Activated T-helper 1 cell treated with anti-CD3 and anti-CD28 coated beads, Interleukin-12 subunit alpha, Interleukin-12 subunit beta, Interleukin-2, Interleukin-4 antibody, amounts not matched to agents 30 ng/mL and 10 ng/mL and 1 ng/mL, durations not matched to agents 14 hours and 24 hours and 36 hours (primary cell): Measurements from ENCODE around the gene RMND1. TPM values are rescaled to one million over a fixed set of nuclear protein-coding genes. Genes with fewer than 3 reads are reported as not detected.
A peak's percentile ranks its signal among the peaks of the same experiment; 100 is the strongest.

ENCODE experiments used
- DNase-seq: peaks from one replicate; pipeline ENCODE4 v3.0.0; 2021; ENCODE audit warnings: low spot score
- H3K27ac Mint-ChIP-seq: one replicate; pipeline ENCODE4 v1.8.0; 2021; ENCODE audit warnings: mild to moderate bottlenecking, mixed read lengths
- H3K27me3 Mint-ChIP-seq: one replicate; pipeline ENCODE4 v1.8.0; 2022; ENCODE audit warnings: mild to moderate bottlenecking, moderate library complexity, mixed read lengths; ENCODE audit not compliant: insufficient read depth
- H3K36me3 Mint-ChIP-seq: one replicate; pipeline ENCODE4 v1.8.0; 2021; ENCODE audit warnings: low read depth, mixed read lengths
- H3K4me1 Mint-ChIP-seq: one replicate; pipeline ENCODE4 v1.8.0; 2021; ENCODE audit warnings: low read depth, mixed read lengths
- H3K4me3 Mint-ChIP-seq: one replicate; pipeline ENCODE4 v1.8.0; 2021; ENCODE audit warnings: mild to moderate bottlenecking, moderate library complexity, mixed read lengths
- H3K9me3 Mint-ChIP-seq: one replicate; pipeline ENCODE4 v1.8.0; 2021; ENCODE audit warnings: mixed read lengths
- intact Hi-C: fragments of 100-400 bp; cut with micrococcal nuclease; formaldehyde crosslinking; loops from one replicate; pipeline ENCODE4 v1.15.1; 2024
- total RNA-seq: library from RNA; stranded (reverse); gene quantifications from 2 replicates; pipeline ENCODE4 v1.2.3, GENCODE V29; 2022

Gene RMND1
- total RNA-seq, 1 donor from 2014 or later: 20.5 TPM

DNA sequence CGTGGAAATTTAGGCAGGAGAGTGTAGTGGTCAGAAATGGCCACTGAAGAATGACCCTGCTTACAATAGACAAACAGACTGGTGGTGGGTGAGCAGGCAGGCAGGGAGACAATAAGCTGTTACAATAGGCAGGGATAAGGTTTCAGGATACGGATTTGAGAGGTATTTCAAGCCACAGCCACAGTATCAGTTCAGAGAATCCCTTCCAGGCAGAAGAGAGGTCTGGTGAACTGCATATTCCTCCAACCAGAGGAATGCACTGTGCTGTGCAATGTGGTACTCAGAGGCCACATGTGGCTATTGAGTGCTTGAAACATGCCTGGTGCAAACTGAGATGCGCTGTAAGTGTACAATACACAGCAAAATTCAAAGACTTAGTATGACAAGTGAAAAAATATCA is 20.6 kb downstream of the RMND1 start:
- intact Hi-C loops: no loop called here
- H3K4me3 Mint-ChIP-seq: no peak overlapping the region
- H3K36me3 Mint-ChIP-seq: peaks cover 24% of the 10 kb centered on the region
- no peak overlapping the region for H3K27ac Mint-ChIP-seq
- peaks cover 2% of the 10 kb centered on the region for H3K4me1 Mint-ChIP-seq
- H3K9me3 Mint-ChIP-seq: no peaks in the 10 kb centered on the region
- DNase-seq: no peak
- no peaks in the 10 kb centered on the region for H3K27me3 Mint-ChIP-seq

DNA sequence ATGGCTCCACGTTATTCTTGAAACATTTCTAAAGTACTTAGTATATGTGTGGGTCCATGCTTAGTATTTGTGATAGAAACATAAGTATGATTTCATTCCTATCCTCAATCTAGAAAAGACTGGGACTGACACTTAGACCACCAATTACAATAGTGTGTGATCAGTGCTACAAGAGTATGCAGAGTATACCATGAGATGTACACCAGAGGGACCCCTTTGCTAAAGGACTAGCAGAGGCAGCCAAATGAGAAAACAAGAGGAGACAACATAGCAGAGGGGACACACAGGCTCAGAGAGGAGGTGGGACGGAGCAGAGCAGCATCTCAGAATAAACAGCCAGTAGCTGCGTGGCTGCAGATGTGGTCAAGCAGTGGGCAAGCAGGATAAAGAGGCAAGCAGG is 21.0 kb downstream of the RMND1 start:
- no peak for DNase-seq
- H3K27ac Mint-ChIP-seq: no peak overlapping the region
- peaks cover 27% of the 10 kb centered on the region for H3K36me3 Mint-ChIP-seq
- H3K4me1 Mint-ChIP-seq: no peaks in the 10 kb centered on the region
- H3K9me3 Mint-ChIP-seq: no peaks in the 10 kb centered on the region
- intact Hi-C loops: no loop called here
- no peak overlapping the region for H3K4me3 Mint-ChIP-seq
- no peaks in the 10 kb centered on the region for H3K27me3 Mint-ChIP-seq

DNA sequence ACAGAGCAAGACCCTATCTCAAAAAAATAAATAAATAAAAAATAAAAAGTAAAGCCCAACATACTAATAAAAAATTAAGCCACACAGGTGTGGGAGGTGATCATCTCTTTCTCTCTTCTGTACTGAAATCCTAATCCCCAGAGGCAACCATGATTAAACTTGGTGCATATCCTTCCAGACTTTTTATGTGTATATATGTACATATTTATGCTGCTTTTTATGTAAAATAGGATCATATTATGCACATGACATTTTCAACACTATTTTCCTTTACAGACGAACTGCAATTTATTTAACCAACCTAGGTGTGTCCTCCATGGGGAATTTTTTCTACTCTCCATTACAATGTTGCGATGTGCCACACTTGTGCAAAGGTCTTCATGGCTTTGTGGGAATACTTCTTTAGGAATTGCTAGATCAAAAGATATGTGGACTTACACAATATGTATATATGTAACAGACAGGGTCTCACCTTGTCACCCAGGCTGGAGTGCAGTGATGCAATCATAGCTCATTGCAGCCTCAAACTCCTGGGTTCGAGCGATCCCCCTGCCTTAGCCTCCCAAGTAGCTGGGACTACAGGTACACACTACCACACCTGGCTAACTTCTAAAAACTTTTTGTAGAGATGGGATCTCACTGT is 23.7 kb downstream of the RMND1 start:
- intact Hi-C loops: no loop called here
- DNase-seq: no peak
- no peaks in the 10 kb centered on the region for H3K27me3 Mint-ChIP-seq
- H3K4me3 Mint-ChIP-seq: no peak overlapping the region
- H3K4me1 Mint-ChIP-seq: no peaks in the 10 kb centered on the region
- no peak overlapping the region for H3K27ac Mint-ChIP-seq
- no peaks in the 10 kb centered on the region for H3K9me3 Mint-ChIP-seq
- H3K36me3 Mint-ChIP-seq: peaks cover 33% of the 10 kb centered on the region

DNA sequence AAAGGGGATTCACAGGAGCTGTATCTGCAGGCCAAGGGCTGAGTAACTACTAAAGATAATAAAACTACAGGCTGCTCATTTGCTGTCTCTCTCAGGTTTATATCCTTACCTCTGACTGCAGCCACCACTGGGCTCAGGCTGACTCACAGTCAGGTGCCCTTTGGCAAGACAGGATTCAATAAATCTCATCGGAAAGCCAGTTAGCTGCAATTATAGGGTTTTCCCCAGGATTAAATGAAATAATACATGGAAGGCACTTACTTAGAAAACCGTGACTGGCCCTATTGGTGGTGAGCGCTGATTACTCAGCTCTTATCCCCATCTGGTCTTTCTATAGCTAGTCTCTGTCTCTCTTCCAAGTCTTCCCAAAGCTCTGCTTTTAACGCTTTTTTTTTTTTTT is 26.4 kb downstream of the RMND1 start:
- no peaks in the 10 kb centered on the region for H3K9me3 Mint-ChIP-seq
- DNase-seq: no peak
- H3K4me3 Mint-ChIP-seq: no peak overlapping the region
- peaks cover 25% of the 10 kb centered on the region for H3K36me3 Mint-ChIP-seq
- no peak overlapping the region for H3K27ac Mint-ChIP-seq
- no peaks in the 10 kb centered on the region for H3K4me1 Mint-ChIP-seq
- H3K27me3 Mint-ChIP-seq: no peaks in the 10 kb centered on the region
- intact Hi-C loops: no loop called here

DNA sequence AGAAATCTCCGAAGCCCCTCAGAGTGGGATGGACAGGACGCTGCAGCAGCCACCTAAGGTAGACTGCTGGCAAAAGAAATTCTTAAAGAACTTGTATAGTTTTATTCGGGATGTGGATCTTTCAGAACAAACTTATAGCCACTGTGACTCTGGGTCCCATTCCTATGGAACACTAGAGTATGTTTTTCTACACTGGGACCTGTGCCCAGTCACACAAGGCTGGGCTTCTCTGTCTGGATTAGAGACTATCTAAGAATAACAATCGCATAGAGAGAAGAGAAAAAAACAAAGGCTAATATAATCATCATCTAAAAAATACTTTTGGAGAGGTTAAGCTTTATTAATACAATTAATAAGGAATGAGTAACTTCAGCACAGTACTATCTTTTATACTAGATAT is 28.9 kb downstream of the RMND1 start:
- intact Hi-C loops: no loop called here
- H3K4me1 Mint-ChIP-seq: no peaks in the 10 kb centered on the region
- no peak for DNase-seq
- peaks cover 19% of the 10 kb centered on the region for H3K36me3 Mint-ChIP-seq
- H3K27ac Mint-ChIP-seq: no peak overlapping the region
- no peaks in the 10 kb centered on the region for H3K9me3 Mint-ChIP-seq
- no peaks in the 10 kb centered on the region for H3K27me3 Mint-ChIP-seq
- H3K4me3 Mint-ChIP-seq: no peak overlapping the region

DNA sequence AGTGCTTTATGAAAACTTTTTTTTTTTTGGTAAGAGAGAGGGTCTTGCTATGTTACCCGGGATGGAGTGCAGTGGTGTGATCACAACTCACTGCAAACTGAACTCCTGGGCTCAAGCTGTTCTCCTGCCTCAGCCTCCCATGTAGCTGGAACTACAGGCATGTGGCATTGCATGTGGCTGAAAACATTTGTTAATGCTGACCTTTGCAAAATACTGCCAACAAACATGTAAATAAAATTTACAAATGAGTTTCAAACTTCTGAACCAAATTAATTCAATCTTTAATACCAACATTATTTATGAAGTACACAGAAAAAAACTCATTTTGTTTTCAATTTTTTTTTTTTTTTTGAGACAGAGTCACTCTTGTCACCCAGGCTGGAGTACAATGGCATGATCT is 34.4 kb downstream of the RMND1 start:
- peaks cover 6% of the 10 kb centered on the region for H3K9me3 Mint-ChIP-seq
- no peaks in the 10 kb centered on the region for H3K27me3 Mint-ChIP-seq
- intact Hi-C loops: no loop called here
- no peak for DNase-seq
- no peak overlapping the region for H3K4me3 Mint-ChIP-seq
- peaks cover 12% of the 10 kb centered on the region for H3K4me1 Mint-ChIP-seq
- no peak overlapping the region for H3K27ac Mint-ChIP-seq
- peaks cover 40% of the 10 kb centered on the region for H3K36me3 Mint-ChIP-seq

GRCh38 chr6:151414641-151415260 is 37.2 kb downstream of the RMND1 start:
- intact Hi-C loops: no loop called here

GRCh38 chr6:151413372-151414145 is 38.4 kb downstream of the RMND1 start:
- Mint-ChIP-seq H3K27me3 (no peaks in the 10 kb centered on the region), H3K9me3 (peaks cover 6% of the 10 kb centered on the region), H3K36me3 (peaks cover 55% of the 10 kb centered on the region), H3K4me3 (peak overlapping the region; percentile 19), H3K4me1 (peaks cover 12% of the 10 kb centered on the region), H3K27ac (no peak overlapping the region)
- peak; percentile 57 for DNase-seq
- intact Hi-C loops: no loop called here

More at GRCh38 chr6:151414641-151415260, 37.2 kb downstream of the RMND1 start:
- Mint-ChIP-seq H3K27me3 (no peaks in the 10 kb centered on the region), H3K9me3 (peaks cover 6% of the 10 kb centered on the region), H3K36me3 (peaks cover 48% of the 10 kb centered on the region), H3K4me1 (peaks cover 12% of the 10 kb centered on the region), H3K27ac (no peak overlapping the region), H3K4me3 (no peak overlapping the region)
- no peak for DNase-seq

GRCh38 chr6:151412909-151413308 is 39.0 kb downstream of the RMND1 start:
- intact Hi-C loops: no loop called here
- no peak overlapping the region for H3K27ac Mint-ChIP-seq

DNA sequence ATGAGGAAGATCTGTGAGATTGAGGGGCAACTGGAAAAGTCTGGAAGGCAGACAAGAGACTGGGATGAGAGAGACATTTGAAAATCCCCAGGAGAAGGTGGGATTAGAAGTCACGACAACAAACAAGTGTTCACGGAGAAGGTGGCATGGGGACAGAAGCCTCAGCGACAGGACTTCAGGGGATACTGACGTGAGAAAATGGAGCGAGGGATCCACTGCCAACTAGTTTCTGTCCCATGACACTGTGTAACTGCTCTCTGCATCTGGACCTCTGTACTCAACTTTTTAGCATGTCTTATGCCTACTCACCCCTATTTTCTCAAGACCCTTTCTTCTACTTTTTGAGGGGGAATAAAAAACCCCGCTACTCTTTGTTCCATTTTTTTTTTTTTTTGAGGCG is 42.2 kb downstream of the RMND1 start:
- intact Hi-C loops: no loop called here
- Mint-ChIP-seq H3K9me3 (peaks cover 6% of the 10 kb centered on the region), H3K4me3 (no peak overlapping the region), H3K36me3 (peaks cover 40% of the 10 kb centered on the region), H3K27me3 (no peaks in the 10 kb centered on the region), H3K4me1 (peaks cover 16% of the 10 kb centered on the region), H3K27ac (peak overlapping the region; percentile 56)
- DNase-seq: no peak

More at GRCh38 chr6:151412909-151413308, 39.0 kb downstream of the RMND1 start:
- no peaks in the 10 kb centered on the region for H3K27me3 Mint-ChIP-seq
- no peak for DNase-seq
- peaks cover 6% of the 10 kb centered on the region for H3K9me3 Mint-ChIP-seq
- H3K4me3 Mint-ChIP-seq: no peak overlapping the region
- peaks cover 12% of the 10 kb centered on the region for H3K4me1 Mint-ChIP-seq
- H3K36me3 Mint-ChIP-seq: peaks cover 53% of the 10 kb centered on the region

- no peak for DNase-seq
- H3K9me3 Mint-ChIP-seq: peaks cover 6% of the 10 kb centered on the region
- H3K4me1 Mint-ChIP-seq: peaks cover 13% of the 10 kb centered on the region
- H3K27ac Mint-ChIP-seq: peak overlapping the region; percentile 56
- no peak overlapping the region for H3K4me3 Mint-ChIP-seq
- intact Hi-C loops: no loop called here
- no peaks in the 10 kb centered on the region for H3K27me3 Mint-ChIP-seq
- H3K36me3 Mint-ChIP-seq: peaks cover 36% of the 10 kb centered on the region
Measured at GRCh38 chr6:151409260-151409659, 42.7 kb downstream of the RMND1 start.

DNA sequence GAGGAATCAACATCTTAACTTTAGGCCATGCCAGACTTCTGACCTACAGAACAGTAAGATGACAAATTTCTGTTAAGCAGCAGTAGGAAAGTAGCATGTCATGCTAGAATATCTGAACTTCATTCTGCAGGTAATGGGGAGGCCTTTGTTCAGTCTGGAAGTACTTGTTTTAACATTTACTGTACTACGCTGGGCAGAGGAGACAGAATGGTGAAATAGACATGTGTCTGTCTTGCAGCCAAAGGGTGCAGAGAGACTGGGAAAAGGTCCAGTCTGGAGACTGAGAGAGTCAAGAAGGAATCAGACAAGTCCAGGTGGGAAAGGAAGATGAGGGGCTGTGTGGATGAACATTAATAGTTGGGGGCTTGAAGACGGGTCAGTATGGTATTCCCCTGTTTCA is 43.1 kb downstream of the RMND1 start:
- Mint-ChIP-seq H3K27me3 (no peaks in the 10 kb centered on the region), H3K4me1 (peaks cover 10% of the 10 kb centered on the region), H3K27ac (no peak overlapping the region), H3K36me3 (peaks cover 33% of the 10 kb centered on the region), H3K4me3 (no peak overlapping the region), H3K9me3 (peaks cover 6% of the 10 kb centered on the region)
- no peak for DNase-seq
- intact Hi-C loops: no loop called here

DNA sequence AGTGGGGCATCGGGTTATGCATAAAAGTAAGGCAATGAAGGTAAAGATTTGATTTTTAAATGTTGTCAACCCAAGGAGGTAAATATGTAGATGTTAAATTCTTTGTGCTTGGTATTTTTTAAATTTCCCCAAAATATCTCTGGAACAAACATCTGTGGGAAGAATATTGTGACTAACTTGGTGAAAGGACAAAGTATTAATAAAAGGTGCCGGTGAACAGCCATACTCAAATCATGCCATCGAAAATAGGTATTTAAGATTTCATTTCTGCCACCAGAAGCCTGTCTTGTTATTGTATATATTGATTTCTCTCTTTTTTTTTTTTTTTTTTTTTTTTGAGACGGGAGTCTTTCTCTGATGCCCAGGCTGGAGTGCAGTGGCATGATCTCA is 48.0 kb downstream of the RMND1 start:
- H3K27ac Mint-ChIP-seq: no peak overlapping the region
- H3K9me3 Mint-ChIP-seq: no peaks in the 10 kb centered on the region
- DNase-seq: no peak
- H3K4me3 Mint-ChIP-seq: no peak overlapping the region
- intact Hi-C loops: no loop called here
- H3K4me1 Mint-ChIP-seq: peaks cover 32% of the 10 kb centered on the region
- peaks cover 16% of the 10 kb centered on the region for H3K36me3 Mint-ChIP-seq
- H3K27me3 Mint-ChIP-seq: no peaks in the 10 kb centered on the region
